ENCODE measurements around the gene EHD4.

GRCh38 chr15:42002333-42002732 is 30.0 kb upstream of the EHD4 start:
- TF ChIP-seq EP300 (IDR thresholded peaks at IDR 0.05) (no peak), POLR2A (IDR thresholded peaks at IDR 0.05; ENCODE audit: low read length) (no peak), CTCF (IDR thresholded peaks at IDR 0.05) (no peak), HDAC2 (IDR thresholded peaks at IDR 0.05) (no peak)
- TF ChIP-seq, protein P1, sequence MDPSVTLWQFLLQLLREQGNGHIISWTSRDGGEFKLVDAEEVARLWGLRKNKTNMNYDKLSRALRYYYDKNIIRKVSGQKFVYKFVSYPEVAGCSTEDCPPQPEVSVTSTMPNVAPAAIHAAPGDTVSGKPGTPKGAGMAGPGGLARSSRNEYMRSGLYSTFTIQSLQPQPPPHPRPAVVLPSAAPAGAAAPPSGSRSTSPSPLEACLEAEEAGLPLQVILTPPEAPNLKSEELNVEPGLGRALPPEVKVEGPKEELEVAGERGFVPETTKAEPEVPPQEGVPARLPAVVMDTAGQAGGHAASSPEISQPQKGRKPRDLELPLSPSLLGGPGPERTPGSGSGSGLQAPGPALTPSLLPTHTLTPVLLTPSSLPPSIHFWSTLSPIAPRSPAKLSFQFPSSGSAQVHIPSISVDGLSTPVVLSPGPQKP (IDR thresholded peaks at IDR 0.05; ENCODE audit: low read depth, low read length), result no peak

All from A549 (cell line).